22Rv1 (cell line): ENCODE data around the gene C2CD3.

Experiments
- H3K27ac ChIP-seq: fragments of 450-650 bp; 2 replicates; pipeline ENCODE4 v1.5.1; 2017
- ZFX ChIP-seq: fragments of 450-650 bp; IDR thresholded peaks from 2 replicates; pipeline ENCODE4 v1.6.1; 2017; ENCODE audit warnings: antibody characterized with exemption, borderline replicate concordance
- TF ChIP-seq, protein P1 (sequence below): fragments of 450-650 bp; IDR thresholded peaks from 2 replicates; pipeline ENCODE4 v1.5.1; 2017; ENCODE audit warnings: mild to moderate bottlenecking

Gene C2CD3

DNA sequence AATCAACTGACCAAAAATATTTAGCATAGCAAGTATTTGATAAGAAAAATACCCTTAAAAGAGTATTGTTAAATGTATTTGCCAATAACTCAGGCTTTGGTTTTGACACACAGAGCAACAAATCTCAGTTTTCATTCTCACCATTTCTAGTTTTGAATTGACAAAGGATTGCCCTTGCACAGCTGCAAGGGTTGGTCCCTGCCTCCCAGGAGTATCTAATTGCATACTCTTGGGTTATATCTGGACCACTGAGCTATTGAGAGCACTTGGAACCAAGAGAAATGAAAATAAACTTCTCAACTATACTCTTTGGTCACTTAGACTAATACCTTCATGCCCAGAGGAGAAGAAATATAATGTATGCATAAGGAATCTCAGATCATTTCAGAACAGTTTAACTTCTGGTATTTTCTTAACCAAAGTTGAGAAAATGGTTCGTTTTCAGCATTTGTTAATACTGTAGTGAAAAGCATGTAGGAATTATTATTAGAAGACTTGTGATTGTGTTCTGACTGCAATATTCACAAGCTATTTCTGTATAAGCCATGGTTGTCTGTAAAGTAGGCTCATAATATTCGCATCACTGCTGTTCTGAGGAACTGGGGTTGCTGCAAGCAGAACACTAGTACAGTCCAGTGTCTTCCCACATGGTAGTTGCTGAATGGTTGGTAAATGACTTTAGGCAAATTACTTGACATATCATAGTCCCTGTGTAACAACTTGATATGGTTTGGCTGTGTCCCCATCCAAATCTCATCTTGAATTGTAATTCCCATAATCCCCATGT lies 7.9 kb downstream of the C2CD3 start:
- no peak for TF ChIP-seq ZFX
- TF ChIP-seq, protein P1, sequence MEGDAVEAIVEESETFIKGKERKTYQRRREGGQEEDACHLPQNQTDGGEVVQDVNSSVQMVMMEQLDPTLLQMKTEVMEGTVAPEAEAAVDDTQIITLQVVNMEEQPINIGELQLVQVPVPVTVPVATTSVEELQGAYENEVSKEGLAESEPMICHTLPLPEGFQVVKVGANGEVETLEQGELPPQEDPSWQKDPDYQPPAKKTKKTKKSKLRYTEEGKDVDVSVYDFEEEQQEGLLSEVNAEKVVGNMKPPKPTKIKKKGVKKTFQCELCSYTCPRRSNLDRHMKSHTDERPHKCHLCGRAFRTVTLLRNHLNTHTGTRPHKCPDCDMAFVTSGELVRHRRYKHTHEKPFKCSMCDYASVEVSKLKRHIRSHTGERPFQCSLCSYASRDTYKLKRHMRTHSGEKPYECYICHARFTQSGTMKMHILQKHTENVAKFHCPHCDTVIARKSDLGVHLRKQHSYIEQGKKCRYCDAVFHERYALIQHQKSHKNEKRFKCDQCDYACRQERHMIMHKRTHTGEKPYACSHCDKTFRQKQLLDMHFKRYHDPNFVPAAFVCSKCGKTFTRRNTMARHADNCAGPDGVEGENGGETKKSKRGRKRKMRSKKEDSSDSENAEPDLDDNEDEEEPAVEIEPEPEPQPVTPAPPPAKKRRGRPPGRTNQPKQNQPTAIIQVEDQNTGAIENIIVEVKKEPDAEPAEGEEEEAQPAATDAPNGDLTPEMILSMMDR: no peak
- H3K27ac ChIP-seq: no peak overlapping the region

DNA sequence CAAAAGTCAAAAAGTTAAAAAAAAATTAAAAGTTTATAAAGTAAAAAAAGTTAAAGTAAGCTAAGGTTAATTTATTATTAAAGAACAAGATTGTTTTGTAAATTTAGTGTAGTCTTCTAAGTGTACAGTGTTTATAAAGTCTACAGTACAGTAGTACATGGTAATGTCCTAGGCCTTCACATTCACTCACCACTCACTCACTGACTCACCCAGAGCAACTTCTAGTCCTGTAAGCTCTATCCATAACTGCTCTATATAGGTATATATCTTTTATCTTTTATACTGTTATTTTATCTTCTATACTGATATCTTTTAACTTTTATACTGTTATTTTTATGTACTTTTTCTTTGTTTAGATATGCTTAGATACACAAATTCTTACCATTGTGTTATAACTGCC lies 11.2 kb downstream of the C2CD3 start:
- H3K27ac ChIP-seq: no peak overlapping the region
- TF ChIP-seq ZFX: no peak
- TF ChIP-seq, protein P1: no peak

DNA sequence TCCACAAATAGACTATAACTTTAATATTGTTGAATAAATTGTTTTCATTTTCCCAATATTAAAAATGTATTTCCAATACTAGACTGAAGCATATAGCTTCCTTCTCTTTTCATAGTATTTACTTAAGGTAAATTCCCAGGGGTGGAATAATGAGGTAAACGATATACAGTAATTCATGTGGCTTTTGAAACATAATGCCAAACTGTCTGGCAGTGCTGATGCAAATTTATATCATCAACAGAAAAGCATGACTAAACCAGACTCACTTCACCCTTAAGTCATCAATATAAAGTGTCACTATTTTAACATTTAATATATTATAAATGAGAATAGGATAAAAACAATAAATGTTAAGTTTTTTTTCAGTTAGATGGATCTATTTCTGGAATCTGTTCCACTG lies 13.6 kb downstream of the C2CD3 start:
- no peak overlapping the region for H3K27ac ChIP-seq

DNA sequence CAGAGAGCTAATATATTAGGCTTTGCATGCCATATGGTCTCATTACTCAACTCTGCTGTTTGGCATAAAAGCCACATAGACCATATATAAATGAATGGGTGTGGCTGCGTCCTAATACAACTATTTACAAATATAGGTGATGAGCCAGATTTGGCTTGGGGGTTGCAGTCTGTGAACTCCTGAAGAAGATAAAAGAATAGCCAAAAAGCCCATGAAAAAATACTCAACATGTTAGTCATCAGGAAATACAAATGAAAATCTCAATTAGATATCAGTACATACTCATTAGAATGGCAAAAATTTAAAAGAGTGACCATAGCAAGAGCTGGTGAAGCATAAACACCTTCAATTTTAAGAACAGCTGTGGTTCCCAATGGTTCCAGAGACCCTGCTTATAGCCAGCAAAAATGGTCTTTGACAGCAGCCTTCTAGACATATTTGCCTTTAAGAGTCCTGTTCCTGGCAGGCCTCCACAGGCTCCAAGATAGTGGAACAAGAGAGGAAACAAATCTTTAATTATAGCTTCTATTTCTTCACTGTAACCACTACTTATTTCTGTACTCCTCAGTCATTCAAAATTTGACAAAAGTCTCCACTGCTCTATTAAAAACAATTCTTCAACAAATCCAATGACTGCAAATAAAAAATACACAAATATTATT lies 16.1 kb downstream of the C2CD3 start:
- TF ChIP-seq, protein P1: no peak
- no peak for TF ChIP-seq ZFX
- no peak overlapping the region for H3K27ac ChIP-seq

More for the DNA sequence above, 13.6 kb downstream of the C2CD3 start:
- TF ChIP-seq ZFX: no peak
- TF ChIP-seq, protein P1: no peak

DNA sequence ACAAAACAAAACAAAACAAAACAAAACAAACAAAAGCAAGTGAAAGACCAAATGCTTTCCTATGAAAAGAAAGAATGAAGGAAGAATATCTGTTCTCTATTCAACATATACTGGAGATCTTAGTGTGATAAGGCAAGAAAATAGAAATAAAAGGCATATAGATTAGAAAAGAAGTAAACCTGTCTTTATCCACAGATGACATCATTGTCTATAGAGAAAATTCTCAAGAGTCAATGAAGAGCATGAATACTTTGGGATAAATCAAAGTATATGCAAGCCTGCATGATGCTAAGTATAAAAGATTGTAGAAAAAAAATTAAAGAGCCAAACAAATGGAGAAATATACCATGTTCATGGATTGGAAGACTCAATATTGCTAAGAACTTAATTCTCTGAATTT lies 17.6 kb downstream of the C2CD3 start:
- H3K27ac ChIP-seq: no peak overlapping the region
- no peak for TF ChIP-seq ZFX
- TF ChIP-seq, protein P1: no peak

DNA sequence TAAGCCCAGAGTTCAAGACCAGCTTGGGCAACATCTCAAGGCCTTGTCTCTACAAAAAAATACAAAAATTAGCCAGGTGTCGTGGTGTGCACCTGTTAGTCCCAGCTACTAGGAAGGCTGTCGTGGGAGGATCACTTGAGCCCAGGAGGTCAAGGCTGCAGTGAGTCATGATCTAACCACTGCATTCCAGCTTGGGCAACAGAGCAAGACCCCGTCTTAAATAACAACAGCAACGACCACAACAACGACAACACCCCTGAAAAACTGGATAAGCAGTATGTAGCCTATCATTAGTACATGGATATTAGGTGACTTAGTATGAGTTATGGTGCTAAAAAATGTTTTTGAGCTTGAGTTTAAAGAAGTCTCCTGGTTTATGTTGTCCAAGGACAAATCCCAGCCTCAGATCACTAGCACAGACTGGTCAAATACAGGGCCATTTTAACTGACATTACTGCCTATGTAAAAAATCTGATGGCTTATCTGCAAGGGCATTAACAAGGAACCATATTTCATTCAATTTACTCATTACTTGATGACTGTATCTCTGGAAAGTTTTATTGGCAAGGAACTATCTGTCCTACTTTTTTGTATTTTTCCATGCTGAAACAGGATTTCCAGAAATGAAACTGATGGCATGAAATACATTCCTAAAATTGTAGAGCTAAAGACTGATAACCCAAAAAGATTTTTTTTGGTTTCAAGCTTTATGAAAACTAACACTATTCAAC lies 23.4 kb downstream of the C2CD3 start:
- H3K27ac ChIP-seq: no peak overlapping the region
- no peak for TF ChIP-seq ZFX
- TF ChIP-seq, protein P1: no peak

DNA sequence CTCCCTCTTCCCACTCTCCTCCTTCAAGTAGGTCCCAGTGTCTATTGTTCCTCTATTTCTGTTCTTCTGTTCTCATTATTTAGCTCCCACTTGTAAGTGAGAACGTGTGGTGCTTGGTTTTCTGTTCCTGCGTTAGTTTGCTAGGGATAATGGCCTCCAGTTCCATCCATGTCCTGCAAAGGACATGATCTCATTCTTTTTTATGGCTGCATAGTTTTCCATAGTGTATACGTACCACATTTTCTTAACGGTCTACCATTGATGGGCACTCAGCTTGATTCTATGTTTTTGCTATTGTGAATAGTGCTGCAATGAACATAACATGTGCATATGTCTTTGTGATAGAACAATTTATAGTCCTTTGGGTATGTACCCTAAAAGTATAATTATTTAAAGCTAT lies 26.2 kb downstream of the C2CD3 start:
- TF ChIP-seq ZFX: no peak
- TF ChIP-seq, protein P1: no peak
- no peak overlapping the region for H3K27ac ChIP-seq
